ENCODE data around the gene LTBP1.

- TF ChIP-seq POLR2A (IDR thresholded peaks at IDR 0.05), result no peak
- TF ChIP-seq CTCF (IDR thresholded peaks at IDR 0.05), result no peak
These were observed 405.0 kb downstream of the LTBP1 start for GRCh38 chr2:33351781-33352180.

Data from ovary (tissue), 3 donors.